CD4-positive, alpha-beta T cell treated with Interleukin-21 for 1 hour (primary cell): ENCODE data around the gene USP1.

Experiments
- DNase-seq: peaks from one replicate; pipeline ENCODE4 v3.0.0-alpha.2; 2020

Gene USP1

DNA sequence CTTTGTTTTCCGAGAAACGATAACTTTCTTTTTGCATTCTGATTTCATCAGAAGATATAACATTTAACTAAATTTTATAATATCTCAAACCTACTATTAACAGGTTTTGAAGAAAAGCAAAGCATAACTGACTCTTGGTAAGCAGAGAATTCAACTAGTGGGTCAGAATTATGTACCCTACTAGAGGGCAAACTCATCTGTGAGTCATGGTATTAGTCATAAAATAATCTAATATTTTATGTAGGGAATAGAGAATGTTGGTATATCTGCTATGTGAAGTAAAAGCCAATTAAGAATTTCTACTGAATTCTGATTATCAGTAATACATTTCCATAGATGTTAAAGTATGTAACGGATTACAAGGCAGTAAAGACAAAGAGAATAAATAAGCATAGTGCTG, 56.8 kb downstream of the USP1 start:
- no peak for DNase-seq

DNA sequence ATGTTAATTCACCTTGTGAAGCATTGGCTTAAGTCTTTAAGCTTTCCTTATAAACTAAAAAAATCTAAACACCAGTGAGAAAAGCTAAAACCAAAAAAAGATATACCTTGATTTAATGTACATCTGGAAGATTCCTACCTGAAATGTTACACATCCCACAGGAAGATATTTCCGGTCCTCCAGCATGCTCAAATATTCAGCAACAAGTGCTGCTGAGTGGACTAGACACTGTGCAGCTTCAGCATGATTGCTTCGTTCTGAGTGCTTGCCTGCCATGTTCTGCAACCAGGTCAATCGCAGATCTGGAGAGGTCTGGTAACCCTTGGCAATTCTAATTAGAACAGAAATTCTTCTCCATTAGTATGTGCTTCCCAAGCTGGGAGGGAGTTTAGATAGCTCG, 57.3 kb downstream of the USP1 start:
- no peak for DNase-seq

DNA sequence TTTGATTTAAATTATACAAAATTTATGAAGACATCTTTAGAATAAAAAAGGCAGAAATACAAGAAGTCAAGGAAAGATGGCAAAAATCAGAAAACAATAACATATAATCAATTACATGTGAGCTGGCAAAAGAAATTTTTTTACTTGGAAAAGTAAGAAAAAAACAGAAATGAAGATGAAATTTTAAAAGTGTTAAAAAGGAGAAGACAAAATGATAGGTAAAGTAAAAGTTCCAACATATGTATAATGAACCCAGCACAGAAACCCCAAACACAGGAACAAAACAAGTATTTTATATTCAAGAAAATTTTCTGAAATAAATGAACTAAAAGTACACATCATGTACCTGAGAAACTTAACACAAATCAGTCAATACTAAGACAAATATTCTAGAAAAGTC, 63.4 kb downstream of the USP1 start:
- DNase-seq: no peak
